Natural killer cell (primary cell): ENCODE data around the gene ZC3H18. TPM values are rescaled to one million over a fixed set of nuclear protein-coding genes. Genes with fewer than 3 reads are reported as not detected.

ENCODE experiments used
- ATAC-seq, 3 donors: fragments of 150-1000 bp in 2 of 3; fragments of 200-7000 bp in 1 of 3; cut with Tn5 transposase; 1 replicate in 1 of 3; 2 replicates in 2 of 3; pipeline ENCODE4 v1.10.0; 2021; ENCODE audit warnings: mild to moderate bottlenecking in 2 of 3, moderate library complexity in 2 of 3
- DNase-seq, 2 donors: peaks; one replicate each; pipeline versions ENCODE4 v3.0.0 to v3.0.0-alpha.2; 2013 to 2021; ENCODE audit warnings: mixed read lengths in 1 of 2
- H3K27ac ChIP-seq: one replicate; pipeline ENCODE4 v1.5.1; 2013; ENCODE audit warnings: mild to moderate bottlenecking, low read length
- H3K27me3 ChIP-seq: one replicate; pipeline ENCODE4 v1.6.1; 2013; ENCODE audit warnings: low read length; ENCODE audit not compliant: control insufficient read depth, insufficient read depth
- H3K36me3 ChIP-seq: one replicate; pipeline ENCODE4 v1.6.1; 2013; ENCODE audit warnings: low read length; ENCODE audit not compliant: control insufficient read depth, insufficient read depth
- H3K4me1 ChIP-seq: one replicate; pipeline ENCODE4 v1.6.1; 2013; ENCODE audit warnings: low read length; ENCODE audit not compliant: control insufficient read depth, insufficient read depth
- H3K4me3 ChIP-seq: one replicate; pipeline ENCODE4 v1.5.1; 2013; ENCODE audit warnings: low read length
- H3K9me3 ChIP-seq: one replicate; pipeline ENCODE4 v1.6.1; 2013; ENCODE audit warnings: low read length; ENCODE audit not compliant: control insufficient read depth, insufficient read depth
- H3K27ac Mint-ChIP-seq, 2 donors: one replicate each; pipeline ENCODE4 v1.8.0; 2022; ENCODE audit warnings: mild to moderate bottlenecking in 2 of 2, mixed read lengths in 2 of 2, moderate library complexity in 1 of 2
- H3K27me3 Mint-ChIP-seq, 2 donors: one replicate each; pipeline ENCODE4 v1.8.0; 2022; ENCODE audit warnings: low read depth in 2 of 2, mixed read lengths in 2 of 2
- H3K36me3 Mint-ChIP-seq: one replicate; pipeline ENCODE4 v1.8.0; 2022; ENCODE audit warnings: mixed read lengths
- H3K4me1 Mint-ChIP-seq, 2 donors: one replicate each; pipeline ENCODE4 v1.8.0; 2022; ENCODE audit warnings: mixed read lengths in 2 of 2
- H3K4me3 Mint-ChIP-seq: one replicate; pipeline ENCODE4 v1.8.0; 2022; ENCODE audit warnings: mild to moderate bottlenecking, moderate library complexity, mixed read lengths
- H3K9me3 Mint-ChIP-seq, 2 donors: one replicate each; pipeline ENCODE4 v1.8.0; 2022; ENCODE audit warnings: mixed read lengths in 2 of 2
- WGBS: methylation state at CpG from one replicate; pipeline ENCODE4 v1.1.7; 2013; ENCODE audit warnings: missing lambda C conversion rate; ENCODE audit not compliant: insufficient coverage; 5-methylcytosine and 5-hydroxymethylcytosine counted together
- intact Hi-C: fragments of 100-400 bp; cut with micrococcal nuclease; formaldehyde crosslinking; loops from one replicate; pipeline ENCODE4 v1.14.2; 2022
- total RNA-seq, 4 donors: library from RNA; stranded (reverse); fragments of 120-200 nt in 1 of 4; gene quantifications; one replicate each; pipeline versions ENCODE4 v1.2.3 to v1.2.4, GENCODE V29; 2013 to 2022
- TF ChIP-seq, protein P1 (sequence below): fragments of 200-600 bp; IDR thresholded peaks from one replicate; pipeline ENCODE4 v1.8.0; 2022; ENCODE audit warnings: antibody characterized with exemption

ZC3H18 gene
- total RNA-seq, 3 donors from 2014 or later (not counting 1 experiment from before 2014, with no cell fraction given) = 125 to 130 (median 126) TPM

DNA sequence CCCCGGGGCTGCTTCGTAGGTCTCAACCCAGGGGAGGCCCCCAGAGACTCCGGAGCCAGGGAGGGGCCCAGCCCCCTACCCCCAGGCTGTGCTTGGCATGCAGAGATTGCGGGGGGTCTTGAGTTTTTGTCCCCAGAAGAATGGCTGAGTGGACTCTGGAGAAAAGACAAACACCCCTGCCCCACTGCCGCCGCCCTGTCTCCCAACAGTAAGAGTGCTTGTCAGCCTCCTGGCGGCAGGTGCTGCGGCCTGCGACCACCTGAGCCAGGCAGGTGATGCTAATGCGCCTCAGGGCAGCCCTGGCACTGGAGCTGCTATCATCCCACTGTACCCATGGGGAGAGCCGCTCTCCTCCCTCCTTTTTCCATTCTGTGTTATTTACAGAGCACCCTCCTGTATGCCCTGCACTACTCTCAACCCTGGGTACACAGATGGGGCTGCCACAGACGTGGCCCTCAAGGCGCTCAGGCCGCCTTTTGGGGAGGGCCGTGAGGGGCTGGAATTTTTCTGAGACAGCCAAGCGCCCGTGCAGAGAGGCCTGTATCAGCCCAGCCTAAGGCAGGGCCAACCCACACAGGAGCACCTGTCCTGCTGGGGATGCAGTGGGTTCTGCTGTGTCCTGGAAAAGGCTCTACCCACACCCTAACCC lies 65.6 kb downstream of the ZC3H18 start:
- Mint-ChIP-seq H3K27ac (peak overlapping the region; percentile 88 to 90), H3K4me3 (peak overlapping the region; percentile 67), H3K4me1 (peaks cover 29 to 60% of the 10 kb centered on the region in 2 donors), H3K27me3 (peaks cover 0 to 3% of the 10 kb centered on the region in 2 donors), H3K36me3 (no peaks in the 10 kb centered on the region), H3K9me3 (peaks cover 0 to 3% of the 10 kb centered on the region in 2 donors)
- H3K27me3 ChIP-seq = no peaks in the 10 kb centered on the region
- no peak overlapping the region for H3K4me3 ChIP-seq
- TF ChIP-seq, protein P1, sequence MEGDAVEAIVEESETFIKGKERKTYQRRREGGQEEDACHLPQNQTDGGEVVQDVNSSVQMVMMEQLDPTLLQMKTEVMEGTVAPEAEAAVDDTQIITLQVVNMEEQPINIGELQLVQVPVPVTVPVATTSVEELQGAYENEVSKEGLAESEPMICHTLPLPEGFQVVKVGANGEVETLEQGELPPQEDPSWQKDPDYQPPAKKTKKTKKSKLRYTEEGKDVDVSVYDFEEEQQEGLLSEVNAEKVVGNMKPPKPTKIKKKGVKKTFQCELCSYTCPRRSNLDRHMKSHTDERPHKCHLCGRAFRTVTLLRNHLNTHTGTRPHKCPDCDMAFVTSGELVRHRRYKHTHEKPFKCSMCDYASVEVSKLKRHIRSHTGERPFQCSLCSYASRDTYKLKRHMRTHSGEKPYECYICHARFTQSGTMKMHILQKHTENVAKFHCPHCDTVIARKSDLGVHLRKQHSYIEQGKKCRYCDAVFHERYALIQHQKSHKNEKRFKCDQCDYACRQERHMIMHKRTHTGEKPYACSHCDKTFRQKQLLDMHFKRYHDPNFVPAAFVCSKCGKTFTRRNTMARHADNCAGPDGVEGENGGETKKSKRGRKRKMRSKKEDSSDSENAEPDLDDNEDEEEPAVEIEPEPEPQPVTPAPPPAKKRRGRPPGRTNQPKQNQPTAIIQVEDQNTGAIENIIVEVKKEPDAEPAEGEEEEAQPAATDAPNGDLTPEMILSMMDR = no peak
- DNase-seq (peak in 1 of 2 donors; percentile 36), ATAC-seq (no peak)
- peaks cover 10% of the 10 kb centered on the region for H3K9me3 ChIP-seq
- peaks cover 77% of the 10 kb centered on the region for H3K4me1 ChIP-seq
- intact Hi-C loops = loop anchor here (5.0 to 10.0 kb wide), 4 partner anchors 52 to 178 kb away; partner anchors contain the start of genes SNAI3 and ZC3H18
- H3K36me3 ChIP-seq = peaks cover 12% of the 10 kb centered on the region
- peak overlapping the region; percentile 88 for H3K27ac ChIP-seq
- 86% methylated on average over 17 of the region's 17 CpGs for WGBS

GRCh38 chr16:88636488-88637265 lies 66.5 kb downstream of the ZC3H18 start:
- Histone ChIP-seq H3K9me3 (peaks cover 10% of the 10 kb centered on the region), H3K27ac (peak overlapping the region; percentile 88), H3K27me3 (no peaks in the 10 kb centered on the region), H3K36me3 (peaks cover 7% of the 10 kb centered on the region), H3K4me1 (peaks cover 84% of the 10 kb centered on the region), H3K4me3 (no peak overlapping the region)
- Mint-ChIP-seq H3K36me3 (no peaks in the 10 kb centered on the region), H3K27ac (peak overlapping the region; percentile 90 to 96), H3K27me3 (peaks cover 0 to 3% of the 10 kb centered on the region in 2 donors), H3K4me1 (peaks cover 29 to 61% of the 10 kb centered on the region in 2 donors), H3K9me3 (peaks cover 0 to 3% of the 10 kb centered on the region in 2 donors), H3K4me3 (peak overlapping the region; percentile 73)
- TF ChIP-seq, protein P1 = no peak
- intact Hi-C loops = loop anchor here (1.0 to 10.0 kb wide), 6 partner anchors 15 to 179 kb away; partner anchors contain the start of genes CYBA, SNAI3 and ZC3H18
- no peak for DNase-seq
- peak; percentile 9 to 14 (median 10) for ATAC-seq
- 50% methylated on average over 18 of the region's 23 CpGs for WGBS

- Histone ChIP-seq H3K27me3 (no peaks in the 10 kb centered on the region), H3K36me3 (peaks cover 10% of the 10 kb centered on the region), H3K4me1 (peaks cover 88% of the 10 kb centered on the region), H3K4me3 (no peak within 1 kb of the TSS), H3K9me3 (peaks cover 10% of the 10 kb centered on the region), H3K27ac (peak within 1 kb of the TSS; percentile 88)
- WGBS = 40% methylated on average over 27 of the region's 27 CpGs
- intact Hi-C loops = loop anchor here (5.0 to 10.0 kb wide), 4 partner anchors 49 to 181 kb away; partner anchors contain the start of genes SNAI3 and ZC3H18
- Mint-ChIP-seq H3K4me3 (peak within 1 kb of the TSS; percentile 73), H3K27me3 (peaks cover 0 to 3% of the 10 kb centered on the region in 2 donors), H3K27ac (peak within 1 kb of the TSS; percentile 90 to 96), H3K9me3 (peaks cover 0 to 3% of the 10 kb centered on the region in 2 donors), H3K36me3 (no peaks in the 10 kb centered on the region), H3K4me1 (peaks cover 29 to 64% of the 10 kb centered on the region in 2 donors)
- TF ChIP-seq, protein P1 = no peak
- DNase-seq = peak in 1 of 2 donors; percentile 59
- ATAC-seq = no peak
These were observed 68.4 kb downstream of the ZC3H18 start, which contains the start of gene IL17C for GRCh38 chr16:88638323-88639230. IL17C (plus strand) TSS chr16:88638572; CDS start chr16:88638642, 70 bp downstream.
